ENCODE results near the gene DPEP2.
"Not testable (repeated sequence)": the region's sequence is repeated elsewhere in the genome, so short reads cannot be mapped to it uniquely, and the experiment has no call there.

DPEP2 gene

DNA sequence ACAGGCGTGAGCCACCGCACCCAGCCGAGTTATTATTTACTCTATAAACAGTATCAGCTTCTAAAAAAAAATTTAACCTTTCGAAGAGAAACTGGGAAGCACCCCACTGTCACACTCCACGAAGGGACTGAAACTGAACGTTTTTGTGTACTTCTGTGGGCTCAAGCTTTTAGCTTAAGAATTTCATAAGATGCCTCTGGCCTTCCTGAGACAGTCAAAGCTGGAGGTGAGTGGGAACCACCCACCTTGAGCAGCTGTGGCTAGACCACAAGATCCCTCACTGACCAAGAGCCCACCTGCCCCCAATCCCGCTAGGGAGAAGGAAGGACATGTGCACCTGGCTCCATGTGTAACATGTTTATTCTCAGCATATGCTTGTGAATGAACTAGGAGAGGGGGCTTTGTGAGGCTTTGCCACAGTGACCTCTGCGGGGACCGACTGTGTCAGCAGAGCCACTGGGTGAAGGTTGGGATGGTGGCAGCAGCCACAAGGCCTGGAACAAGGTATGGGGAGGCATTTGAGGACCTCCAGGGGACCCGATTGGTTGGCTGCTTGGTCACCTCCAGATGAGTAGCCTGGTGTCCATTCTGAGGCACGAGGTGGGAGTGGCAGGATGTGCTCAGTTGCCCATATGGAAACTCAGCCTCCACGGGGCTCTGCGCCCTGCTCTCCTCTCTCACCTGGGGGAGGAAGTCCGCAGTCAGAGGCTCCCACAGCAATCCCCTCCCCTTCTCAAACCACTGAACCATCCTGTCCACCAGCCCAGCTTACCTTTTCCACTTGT is 23.8 kb downstream of the DPEP2 start:
- no peak for DNase-seq

DNA sequence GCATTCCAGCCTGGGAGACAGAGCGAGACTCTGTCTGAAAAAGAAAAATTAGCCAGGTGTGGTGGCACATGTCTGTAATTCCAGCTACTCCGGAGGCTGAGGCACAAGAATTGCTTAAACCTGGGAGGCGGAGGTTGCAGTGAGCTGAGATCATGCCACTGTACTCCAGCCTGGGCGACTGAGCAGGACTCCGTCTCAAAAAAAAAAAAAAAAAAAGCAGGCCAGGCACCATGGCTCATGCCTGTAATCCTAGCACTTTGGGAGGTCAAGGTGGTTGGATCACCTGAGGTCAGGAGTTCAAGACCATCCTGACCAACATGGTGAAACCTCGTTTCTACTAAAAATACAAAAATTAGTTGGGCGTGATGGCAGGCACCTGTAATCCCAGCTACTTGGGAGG is 27.0 kb downstream of the DPEP2 start:
- not testable (repeated sequence) for DNase-seq

DNA sequence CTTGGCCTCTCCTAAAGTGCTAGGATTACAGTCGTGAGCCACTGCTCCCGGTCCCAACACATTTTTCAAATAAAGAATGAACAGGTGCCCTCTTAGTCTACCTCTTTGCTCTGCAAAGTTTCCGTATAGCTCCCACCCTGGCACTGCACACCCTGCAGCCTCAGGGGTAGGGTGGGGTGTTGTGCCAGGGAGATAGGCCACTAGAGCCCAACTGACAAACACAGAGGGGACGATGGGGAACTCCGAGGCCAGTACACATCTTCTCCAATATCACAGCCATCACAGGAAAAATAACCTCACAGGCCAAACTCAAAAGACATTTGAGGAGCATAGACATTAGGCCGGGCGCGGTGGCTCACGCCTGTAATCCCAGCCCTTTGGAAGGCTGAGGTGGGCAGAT is 28.2 kb downstream of the DPEP2 start:
- peak; percentile 67 for DNase-seq

DNA sequence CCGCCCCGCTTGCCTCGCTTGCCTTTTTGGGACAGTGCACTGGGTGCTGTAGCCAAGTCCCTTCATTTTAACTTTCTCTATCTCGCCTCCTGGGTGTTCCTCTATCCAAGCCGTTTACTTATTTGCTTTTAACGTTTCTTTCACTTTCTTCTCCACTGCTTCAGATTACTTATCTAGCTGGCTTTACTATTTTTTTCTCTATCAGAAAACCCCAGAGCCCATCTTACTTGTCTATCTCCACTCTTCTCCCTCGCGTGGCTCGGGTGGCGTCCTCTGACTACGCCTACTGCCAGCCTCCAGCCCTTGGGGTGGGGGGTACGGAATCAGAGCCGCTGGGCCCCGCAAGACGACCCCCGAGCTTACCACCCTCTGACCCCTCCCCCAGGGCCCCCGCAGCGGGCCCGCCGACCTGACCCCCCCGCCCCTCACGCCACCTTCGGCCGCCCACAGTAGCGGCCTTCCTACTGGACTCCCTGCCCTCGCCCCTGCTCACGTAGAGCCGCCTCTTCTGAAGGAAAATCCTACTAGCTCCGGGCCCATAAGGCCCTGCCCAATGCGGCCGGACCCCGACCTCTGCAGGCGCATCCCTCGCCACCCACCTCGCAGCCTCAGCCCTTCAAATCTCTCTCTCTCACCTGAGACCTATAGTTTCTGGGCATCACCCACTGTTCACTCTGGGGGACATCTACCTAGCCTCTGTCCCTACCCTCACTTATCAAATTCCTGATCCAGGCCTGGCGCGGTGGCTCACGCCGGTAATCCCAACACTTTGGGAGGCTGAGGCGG is 29.8 kb downstream of the DPEP2 start:
- peak; percentile 84 for DNase-seq

DNA sequence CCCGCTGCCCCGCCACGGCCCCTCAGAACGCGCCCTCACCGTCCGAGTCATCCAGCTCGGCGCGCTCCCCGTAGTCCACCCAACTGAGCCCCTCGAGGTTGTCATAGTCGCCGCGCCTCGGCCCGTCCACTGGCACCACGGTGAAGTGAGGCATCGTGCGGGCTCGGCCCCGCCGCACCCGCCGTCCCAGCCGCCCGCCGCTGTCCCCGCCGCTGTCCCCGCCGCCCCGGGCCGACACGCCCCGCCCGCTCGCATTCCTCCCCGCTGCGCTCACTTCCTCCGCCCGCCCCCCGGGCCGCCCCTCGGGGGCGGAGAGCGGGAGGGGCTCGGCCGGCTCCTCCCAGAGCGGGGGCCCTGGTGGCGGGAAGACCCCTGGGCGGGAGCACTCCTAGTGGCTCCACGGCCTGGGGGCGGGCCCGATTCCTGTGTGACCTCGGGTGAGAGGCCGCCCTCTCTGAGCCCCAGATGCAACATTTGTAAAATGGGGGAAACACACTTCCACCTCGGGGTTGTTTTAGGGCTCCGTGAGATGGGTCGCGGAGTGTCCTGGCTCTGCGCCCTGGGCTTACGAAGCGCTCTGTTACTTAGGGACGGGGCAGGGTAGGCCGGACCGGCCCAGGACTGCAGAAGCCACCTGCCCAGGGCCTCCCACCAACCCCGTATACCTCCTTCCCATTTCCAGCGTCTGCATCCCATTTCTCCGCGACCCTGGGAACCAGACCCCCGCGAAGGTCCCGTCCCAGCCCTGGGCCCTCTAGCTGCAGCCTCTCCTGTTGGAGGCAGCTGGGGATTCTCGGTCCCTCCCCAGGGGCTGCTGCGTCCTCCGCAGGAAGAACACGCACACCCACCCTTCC is 30.7 kb downstream of the DPEP2 start, which contains the start of gene SLC12A4:
Gene SLC12A4, minus strand, starts transcription at position 238 of the 854 bp plus-strand sequence. Its CDS starts 84 bp downstream, at position 154.
- DNase-seq = peak; percentile 96

DNA sequence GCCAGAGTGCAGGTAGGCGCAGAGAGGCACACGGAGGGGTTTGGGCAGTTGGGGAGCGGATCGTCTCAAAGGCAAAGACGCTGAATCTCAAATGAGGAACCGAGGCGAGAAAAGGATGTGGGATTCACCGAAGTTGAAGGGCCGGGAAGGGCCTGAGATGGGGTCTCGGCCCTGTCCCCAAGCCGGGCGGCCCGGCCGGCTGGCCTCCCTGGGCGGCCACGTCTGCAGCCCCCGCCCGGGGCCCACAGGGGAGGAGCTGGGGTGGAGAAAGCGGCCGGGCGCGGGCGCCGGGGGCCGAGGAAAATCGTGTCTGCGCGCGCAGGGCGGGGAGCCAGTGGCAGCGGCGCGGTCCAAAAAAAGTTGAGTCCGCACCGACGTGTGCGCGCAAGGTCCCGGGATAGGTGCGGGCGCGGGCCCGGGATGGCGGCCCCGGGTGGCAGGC is 31.3 kb downstream of the DPEP2 start:
- DNase-seq = peak; percentile 53

DNA sequence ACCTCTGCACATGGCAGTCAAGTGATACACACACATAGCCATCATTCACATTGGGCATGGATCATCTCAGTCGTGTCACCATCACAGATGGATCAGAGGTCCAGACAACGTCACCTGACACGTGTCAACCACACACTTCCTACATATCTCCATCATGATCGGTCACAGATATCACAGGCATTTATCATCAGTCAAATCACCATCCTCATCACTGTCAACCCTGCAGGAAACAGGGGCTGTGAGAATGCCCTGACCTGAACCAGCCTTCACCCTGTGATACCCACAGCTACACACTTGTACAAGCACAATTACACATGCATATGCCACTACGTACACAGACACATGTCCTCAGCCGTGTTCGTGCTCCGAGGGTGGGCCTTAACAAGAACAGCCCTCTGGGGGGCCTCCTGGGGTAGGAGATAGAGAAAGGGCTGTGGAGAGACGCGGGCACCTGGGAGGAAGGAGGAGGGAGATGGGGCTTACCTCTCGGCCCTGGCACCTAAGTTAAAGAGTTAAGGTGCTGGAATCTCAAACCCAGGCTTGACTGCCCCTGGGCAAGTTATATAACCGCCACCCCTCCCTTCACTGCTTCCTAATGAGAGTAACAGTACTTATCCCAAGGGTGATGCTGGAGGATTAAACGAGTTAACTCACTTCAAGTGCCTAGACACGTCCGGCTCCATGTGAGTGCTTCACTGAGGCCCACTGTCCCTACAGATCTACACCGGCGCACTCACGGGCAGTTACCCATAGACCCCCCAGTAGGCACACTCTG is 31.9 kb downstream of the DPEP2 start:
- peak; percentile 41 for DNase-seq

DNA sequence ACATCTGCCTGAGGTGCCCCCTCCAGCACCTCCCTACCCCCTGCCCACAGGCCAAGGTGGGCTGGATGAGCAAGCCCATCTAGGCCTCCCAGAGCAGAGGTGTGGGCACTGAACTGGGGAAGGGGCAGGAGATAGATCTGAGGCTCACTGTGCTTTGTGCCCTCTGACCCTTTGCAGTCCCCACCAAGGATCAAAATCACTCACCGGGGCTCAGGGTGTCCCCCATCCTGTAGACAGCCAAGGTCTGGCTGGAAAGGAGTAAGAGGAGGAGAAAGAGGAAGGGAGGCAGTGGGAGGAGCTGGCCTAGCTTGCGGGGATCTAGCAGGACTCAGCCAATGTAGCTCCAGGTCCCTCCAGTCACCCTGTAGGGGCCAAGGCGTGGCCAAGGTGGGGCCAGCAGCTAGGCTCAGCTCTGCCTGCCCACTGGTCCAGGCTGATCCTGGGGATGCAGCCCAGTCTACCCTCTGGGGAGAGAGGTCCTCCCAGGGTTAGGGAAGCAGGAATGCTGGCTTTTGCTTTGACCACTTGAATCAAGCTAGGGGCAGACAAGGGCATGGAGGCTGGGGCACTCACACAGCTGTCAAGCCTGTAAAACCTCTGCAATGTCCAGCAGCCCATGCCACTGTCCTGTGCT is 32.6 kb downstream of the DPEP2 start:
- peak; percentile 56 for DNase-seq

DNA sequence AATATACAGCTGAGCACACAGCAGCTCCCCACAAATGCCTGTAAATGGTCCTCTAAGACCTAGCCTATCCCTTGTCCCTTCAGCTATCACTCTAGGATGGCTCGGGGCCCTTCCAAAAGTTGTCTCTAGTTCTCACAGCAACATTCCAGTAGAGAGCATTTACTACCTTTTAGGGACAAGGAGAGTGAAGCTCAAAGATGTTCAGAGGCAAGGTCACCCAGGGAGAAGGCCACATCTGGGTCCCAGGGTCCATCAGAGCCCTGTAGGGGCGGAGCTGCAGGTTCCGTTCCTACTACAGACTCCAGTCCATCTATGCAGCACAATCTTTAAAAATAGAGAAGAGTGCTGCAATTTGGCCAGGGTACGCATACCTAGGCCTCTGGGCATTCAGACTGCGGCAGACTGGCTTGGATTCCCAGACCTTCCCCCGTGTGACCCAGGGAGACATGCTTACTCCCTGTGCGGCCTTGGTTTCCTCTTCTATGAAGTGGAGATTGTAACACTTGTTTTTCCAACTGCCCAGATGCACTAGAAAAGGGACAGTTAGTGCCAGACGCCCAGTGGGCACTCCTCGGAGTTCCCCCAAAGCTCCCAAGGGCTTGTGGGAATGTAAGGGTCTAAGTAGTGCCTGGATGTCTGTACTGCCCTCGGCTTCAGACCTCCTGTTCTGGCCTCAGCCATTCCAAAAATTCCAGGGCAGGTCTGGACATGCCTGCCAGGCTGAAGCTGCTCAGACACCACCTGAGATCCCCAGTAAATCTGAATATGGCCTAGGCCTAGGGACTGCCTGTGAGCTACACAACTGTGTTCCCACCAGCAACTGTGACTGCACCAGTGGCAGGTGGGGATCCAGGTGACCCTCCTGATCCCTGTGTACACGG is 33.4 kb downstream of the DPEP2 start:
- no peak for DNase-seq

DNA sequence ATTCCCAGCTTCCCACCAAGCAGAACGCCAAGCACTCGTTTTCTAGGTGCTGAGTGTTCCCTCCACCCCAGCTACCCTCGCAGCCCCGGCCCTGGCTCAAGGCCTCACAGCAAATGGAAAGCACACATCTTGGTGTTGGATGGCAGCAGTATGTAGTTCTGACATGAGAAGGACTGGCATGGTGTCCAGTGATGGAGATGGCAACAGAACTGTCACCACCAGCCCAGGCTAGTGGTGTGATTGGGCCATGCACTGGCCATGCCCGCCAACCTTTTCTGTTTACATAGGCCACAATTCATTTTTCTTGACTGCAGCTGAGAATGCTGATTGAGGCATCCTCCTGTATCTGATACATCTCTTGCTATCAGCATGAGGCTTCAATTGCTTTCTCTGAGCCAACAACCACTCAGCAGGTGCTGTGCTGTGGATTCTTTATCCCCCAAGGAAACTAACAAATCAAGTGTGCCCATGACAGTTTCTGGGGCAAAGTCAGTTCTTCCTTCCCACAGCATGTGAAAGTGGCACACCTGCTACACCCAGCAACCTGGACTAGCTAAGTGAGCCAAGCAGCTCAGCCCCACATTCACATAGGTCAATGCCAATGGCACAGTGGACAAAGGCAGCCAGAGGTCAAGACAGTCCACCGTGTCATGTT is 34.7 kb downstream of the DPEP2 start:
- DNase-seq = no peak

DNA sequence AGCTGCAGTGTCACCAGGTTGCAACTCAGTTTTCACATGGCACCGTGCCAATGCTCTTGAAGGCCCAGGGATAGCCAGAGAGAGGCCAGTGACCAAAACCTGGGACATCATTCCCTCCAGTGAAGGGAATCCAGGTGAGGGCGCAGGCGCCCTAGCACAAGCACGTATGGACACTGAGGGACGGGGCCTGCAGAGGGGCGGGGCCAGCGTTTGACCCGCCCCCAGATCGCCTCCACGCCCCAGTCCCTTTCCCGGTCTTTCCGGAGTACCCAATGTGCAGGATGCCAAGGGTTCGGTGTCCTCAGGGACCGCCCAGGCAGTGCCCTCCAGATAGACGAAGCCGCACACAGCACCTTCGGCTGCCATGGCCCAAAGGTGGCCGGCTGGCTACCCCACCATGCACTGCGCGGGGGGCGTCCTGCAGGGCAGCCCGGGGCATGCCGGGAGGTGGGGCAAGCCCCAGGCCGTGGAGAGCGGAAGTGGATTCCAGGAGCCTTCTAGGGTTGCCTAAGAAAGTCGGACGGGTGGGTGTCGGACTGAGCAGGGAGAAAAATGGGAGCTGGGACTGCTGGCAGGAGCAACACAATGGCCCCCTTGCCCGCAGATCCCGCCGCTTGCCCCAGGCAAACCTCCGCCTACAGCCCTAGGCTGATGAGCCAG is 35.5 kb downstream of the DPEP2 start:
- no peak for DNase-seq

DNA sequence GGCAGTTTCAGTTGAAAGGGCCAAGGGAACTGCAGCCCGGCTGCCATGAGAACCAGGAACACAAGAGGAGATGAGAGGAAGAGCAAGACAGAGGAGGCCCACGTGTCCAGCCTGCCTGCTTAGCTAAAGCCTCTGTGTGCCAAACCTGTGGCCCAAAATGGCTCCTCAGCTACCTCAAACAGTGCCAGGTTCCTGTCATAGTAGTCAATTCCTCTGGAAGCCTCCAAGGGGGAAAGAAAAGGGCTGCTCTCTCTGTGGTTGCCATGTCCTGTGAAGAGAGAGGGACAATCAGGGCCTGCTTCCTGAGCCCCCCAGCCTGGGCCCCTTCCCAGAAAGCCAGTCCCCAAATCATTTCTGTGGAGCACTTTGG is 36.0 kb downstream of the DPEP2 start:
- no peak for DNase-seq

DNA sequence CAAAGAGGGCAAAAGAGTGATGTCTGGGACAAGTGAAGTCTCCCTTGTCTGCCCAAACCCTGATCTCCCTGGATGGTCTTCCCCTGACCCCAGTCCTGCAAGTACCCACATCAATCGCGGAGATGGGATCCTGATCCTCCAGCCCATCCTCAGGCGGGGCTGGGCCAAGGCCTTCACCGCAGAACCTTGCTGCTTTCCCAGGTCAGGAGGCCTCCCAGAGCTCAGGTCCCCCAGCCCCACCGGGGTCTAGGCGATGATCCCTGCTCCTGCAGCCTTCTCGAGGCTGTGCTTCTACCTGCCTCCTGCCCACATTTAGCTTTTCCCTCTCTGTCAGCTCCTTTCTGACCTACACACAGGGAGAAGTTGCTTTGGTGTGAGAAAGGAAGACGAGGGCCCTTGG is 37.1 kb downstream of the DPEP2 start:
- no peak for DNase-seq

DNA sequence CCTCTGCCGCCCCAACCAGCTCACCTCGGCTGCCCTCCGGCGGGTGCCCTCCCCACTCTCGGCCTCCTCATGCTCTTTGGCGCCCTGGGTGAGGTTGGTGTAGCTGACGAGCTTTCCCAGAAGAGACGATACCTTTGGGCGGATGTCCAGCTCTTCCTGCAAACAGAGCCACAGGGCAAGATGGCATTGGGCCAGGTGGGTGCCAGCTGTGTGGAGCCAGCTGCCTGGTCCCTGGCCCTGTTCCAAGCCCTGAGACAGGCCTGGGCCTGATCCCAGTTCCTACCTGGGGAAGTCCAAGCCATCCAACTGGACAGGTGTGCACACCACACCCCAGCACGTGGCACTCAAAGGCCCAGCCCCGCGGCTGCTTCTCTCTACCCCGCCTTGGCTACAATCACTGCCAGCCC is 37.7 kb downstream of the DPEP2 start:
- DNase-seq = no peak

DNA sequence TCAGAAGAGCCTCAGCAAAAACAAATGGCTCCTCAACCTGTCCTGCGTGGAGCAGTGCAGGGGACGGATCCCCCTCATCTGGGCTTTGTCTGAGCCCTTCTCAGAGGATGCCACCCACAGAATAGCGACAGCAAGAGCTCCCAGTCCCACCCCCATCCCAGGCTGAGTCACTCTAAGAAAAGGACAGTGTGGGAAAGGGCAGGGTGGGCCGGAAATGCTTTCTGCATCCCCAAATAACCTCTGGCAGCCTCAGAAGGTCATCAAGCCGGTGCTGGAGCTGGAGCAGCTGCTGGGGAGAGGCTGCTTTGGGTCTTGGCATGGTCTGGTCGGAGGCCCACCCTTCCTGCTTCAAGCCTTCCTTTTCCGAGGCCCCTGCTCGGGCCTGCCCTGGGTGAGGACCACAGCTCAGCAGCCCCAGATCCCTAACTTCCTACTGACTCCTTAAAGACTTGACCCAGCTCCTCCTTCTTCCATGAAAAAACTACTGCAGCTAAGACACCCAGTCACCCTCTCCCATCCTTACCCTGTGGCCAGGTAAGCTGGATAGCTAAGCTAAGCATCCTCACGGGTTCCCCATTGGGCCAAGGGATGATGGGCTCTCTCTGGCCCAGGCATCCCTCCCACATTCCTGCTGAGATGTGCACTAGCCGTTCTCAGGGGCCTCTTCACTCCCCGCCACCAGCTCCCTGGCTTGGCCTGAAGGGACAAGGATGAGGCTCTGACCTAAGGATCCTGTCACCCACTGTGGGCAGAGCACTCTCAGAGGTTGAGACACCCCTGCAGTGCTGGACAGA is 39.6 kb downstream of the DPEP2 start:
- DNase-seq = no peak

DNA sequence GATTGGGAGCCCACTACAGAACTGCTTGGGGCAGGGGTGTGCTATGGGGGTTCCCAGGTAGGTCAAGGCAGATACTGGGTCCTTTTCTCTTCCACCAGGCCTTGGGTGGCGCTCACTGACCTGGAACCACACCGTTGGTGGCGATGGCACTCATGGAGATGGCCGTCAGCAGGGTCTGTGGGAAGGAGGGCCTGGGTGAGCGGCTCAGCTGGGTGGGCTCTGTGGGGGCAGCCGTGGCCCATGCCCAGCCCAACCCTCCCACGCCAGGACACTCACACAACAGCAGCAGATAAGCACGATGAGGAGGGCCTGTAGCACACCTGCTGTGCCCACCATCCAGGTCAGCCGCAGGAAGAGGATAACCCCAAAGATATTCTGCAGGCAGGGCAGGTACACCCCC is 41.7 kb downstream of the DPEP2 start:
- no peak for DNase-seq

DNA sequence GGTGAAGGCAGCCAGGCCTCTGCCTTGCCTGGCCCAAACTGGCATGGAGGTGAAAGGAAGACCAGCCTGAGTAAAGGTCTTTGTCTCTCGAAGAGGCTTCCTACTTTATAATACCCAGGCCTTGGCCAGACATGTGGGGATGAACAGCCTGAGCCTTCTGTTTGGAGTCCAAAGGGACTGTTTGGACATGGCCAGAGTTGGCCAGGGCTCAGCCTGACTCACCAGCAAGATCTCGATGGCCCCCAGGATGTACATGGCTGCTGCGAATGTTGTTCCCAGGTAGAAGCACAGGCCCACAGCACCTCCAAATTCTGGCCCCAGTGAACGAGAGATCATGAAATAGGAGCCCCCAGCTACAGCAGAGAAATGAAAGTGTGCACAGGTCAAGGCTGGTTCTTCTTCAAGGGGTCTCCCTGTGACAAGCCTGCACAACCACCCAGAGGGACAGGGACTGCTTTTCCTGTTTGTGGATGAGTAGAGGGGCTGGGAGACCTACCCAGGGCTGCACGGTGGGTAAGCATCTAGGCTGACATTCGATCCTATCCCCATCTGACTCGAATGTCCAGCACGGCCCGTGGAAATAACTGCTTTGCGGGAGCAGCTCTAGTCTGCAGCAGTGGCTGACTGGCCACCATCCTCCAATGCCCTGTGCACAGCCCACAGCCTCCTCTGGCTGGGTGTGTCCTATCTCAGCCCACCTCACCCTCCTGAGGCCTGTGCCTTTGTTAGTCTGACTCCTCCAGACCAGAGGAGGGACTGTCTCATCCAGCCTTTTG is 44.7 kb downstream of the DPEP2 start:
- DNase-seq = no peak
